A673 (cell line): ENCODE results near the gene UMODL1.

Experiments
- EZH2 ChIP-seq: fragments of 200-600 bp; sonication (generic); IDR thresholded peaks from 2 replicates; pipeline ENCODE4 v1.6.1; 2017; ENCODE audit warnings: borderline replicate concordance, low read depth, mild to moderate bottlenecking, mixed read lengths, antibody characterized with exemption, low read length; ENCODE audit not compliant: poor library complexity, severe bottlenecking
- TF ChIP-seq, protein P1 (sequence below): fragments of 300-800, 200-600 bp; sonication (generic); conservative IDR thresholded peaks from 2 replicates; pipeline ENCODE4 v1.5.1; 2017; ENCODE audit warnings: low read depth, mild to moderate bottlenecking, antibody characterized with exemption, low read length, moderate library complexity, mixed read lengths

DNA sequence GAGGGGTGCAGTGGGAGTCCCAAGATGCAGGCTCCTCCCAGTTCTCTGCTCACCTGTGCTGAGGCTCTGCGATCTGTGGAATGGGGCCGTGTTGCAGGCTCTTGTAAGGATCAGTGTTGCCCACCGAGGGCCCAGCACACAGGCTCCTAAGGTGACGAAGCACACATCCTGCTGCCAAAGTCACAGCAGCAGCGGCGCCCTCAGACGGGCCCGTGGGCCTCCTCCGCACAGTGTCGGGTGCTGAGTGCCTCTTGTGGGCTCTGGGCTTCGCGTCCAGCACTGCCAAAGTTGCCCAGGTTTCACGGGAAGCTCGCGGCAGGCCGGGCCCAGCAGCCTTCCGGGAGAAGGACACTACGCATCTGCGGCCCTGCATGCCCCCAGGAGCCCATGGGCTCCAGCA, 75.7 kb downstream of the UMODL1 start:
- TF ChIP-seq, protein P1, sequence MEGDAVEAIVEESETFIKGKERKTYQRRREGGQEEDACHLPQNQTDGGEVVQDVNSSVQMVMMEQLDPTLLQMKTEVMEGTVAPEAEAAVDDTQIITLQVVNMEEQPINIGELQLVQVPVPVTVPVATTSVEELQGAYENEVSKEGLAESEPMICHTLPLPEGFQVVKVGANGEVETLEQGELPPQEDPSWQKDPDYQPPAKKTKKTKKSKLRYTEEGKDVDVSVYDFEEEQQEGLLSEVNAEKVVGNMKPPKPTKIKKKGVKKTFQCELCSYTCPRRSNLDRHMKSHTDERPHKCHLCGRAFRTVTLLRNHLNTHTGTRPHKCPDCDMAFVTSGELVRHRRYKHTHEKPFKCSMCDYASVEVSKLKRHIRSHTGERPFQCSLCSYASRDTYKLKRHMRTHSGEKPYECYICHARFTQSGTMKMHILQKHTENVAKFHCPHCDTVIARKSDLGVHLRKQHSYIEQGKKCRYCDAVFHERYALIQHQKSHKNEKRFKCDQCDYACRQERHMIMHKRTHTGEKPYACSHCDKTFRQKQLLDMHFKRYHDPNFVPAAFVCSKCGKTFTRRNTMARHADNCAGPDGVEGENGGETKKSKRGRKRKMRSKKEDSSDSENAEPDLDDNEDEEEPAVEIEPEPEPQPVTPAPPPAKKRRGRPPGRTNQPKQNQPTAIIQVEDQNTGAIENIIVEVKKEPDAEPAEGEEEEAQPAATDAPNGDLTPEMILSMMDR = no peak
- no peak for TF ChIP-seq EZH2
